ENCODE results near the gene PPP4R2. TPM values are rescaled to one million over a fixed set of nuclear protein-coding genes. Genes with fewer than 3 reads are reported as not detected.

The PPP4R2 gene
- total and polyA plus RNA-seq, 2 of the 8 experiments (the other 6 are each of a cell fraction or from before 2014, with no cell fraction given) = 11.5 to 89.9 TPM

- H2BK5ac ChIP-seq (ENCODE audit: low read depth, low read length) = no peak overlapping the region
- no peaks in the 10 kb centered on the region for H4K20me1 ChIP-seq (replicated peaks in 1 of 2; ENCODE audit: control insufficient read depth in 1 of 2, insufficient read depth in 2 of 2, low read length in 2 of 2)
- H3K18ac ChIP-seq (ENCODE audit: extremely low read depth, low read length) = no peak overlapping the region
- H3K4me3 ChIP-seq (ENCODE audit: extremely low read depth in 1 of 4, insufficient read depth in 2 of 4, low read depth in 3 of 4, low read length in 4 of 4) = no peak overlapping the region
- no peak overlapping the region; the same call in 1 of the 2 replicates for H3K27ac ChIP-seq (ENCODE audit: low read depth, low read length)
- no peak overlapping the region for H2BK20ac ChIP-seq (ENCODE audit: low read length)
- no peak overlapping the region for H3K56ac ChIP-seq (replicated peaks; ENCODE audit: insufficient read length, low read depth, low read length)
- H2BK15ac ChIP-seq (ENCODE audit: low read length) = no peak overlapping the region
- H3K14ac ChIP-seq (ENCODE audit: insufficient read length) = no peak overlapping the region
- H3K9me3 ChIP-seq (ENCODE audit: insufficient read depth in 2 of 2, low read depth in 1 of 2, low read length in 1 of 2) = no peaks in the 10 kb centered on the region
- TF ChIP-seq EZH2 (IDR thresholded peaks at IDR 0.05; ENCODE audit: low read depth, low read length, severe bottlenecking) = no peak
- no peak for TF ChIP-seq GTF2F1 (IDR thresholded peaks at IDR 0.05; ENCODE audit: borderline replicate concordance, low read depth, low read length)
- H3K9ac ChIP-seq (replicated peaks in 1 of 4; ENCODE audit: extremely low read depth in 1 of 4, low read depth in 3 of 4, low read length in 3 of 4) = no peak overlapping the region
- no peak overlapping the region; a peak in 1 of 4 replicates for H3K4me2 ChIP-seq (ENCODE audit: insufficient read depth in 1 of 2, low read depth in 2 of 2, low read length in 2 of 2)
- H2AK5ac ChIP-seq (ENCODE audit: low read depth, low read length) = no peak overlapping the region
- no peaks in the 10 kb centered on the region for H3K27me3 ChIP-seq (replicated peaks in 1 of 4; ENCODE audit: control insufficient read depth in 3 of 4, extremely low read depth in 1 of 4, insufficient read depth in 3 of 4, low read length in 3 of 4)
- H3K4ac ChIP-seq (replicated peaks; ENCODE audit: insufficient read length, low read depth, low read length) = no peak overlapping the region
- 67% methylated on average over 1 of the region's 3 CpGs; no CpG with 5 or more reads in 1 of the 2 experiments for WGBS, 2 experiments (ENCODE audit: extremely low coverage in 1 of 2, insufficient coverage in 1 of 2, insufficient read length in 1 of 2, insufficient replicate concordance in 2 of 2, low coverage in 1 of 2, low lambda C conversion rate in 2 of 2, missing lambda C conversion rate in 1 of 2)
- H3K23me2 ChIP-seq (ENCODE audit: low read depth, low read length) = no peaks in the 10 kb centered on the region
- no peaks in the 10 kb centered on the region; a peak in 1 of 8 replicates for H3K36me3 ChIP-seq (ENCODE audit: control insufficient read depth in 2 of 4, insufficient read depth in 4 of 4, low read length in 3 of 4)
- POLR2A ChIA-PET (ENCODE audit: partially characterized antibody) = interaction anchor here (1.2 kb wide), 1 partner anchor 23 kb away, joined by 5 read pairs; the partner anchor contains the start of gene PPP4R2
- CTCF ChIA-PET (ENCODE audit: partially characterized antibody) = interaction anchor here (1.4 kb wide), 1 partner anchor 10 kb away, joined by 3 read pairs; no protein-coding TSS in a partner anchor
- no peaks in the 10 kb centered on the region; a peak in 1 of 7 replicates for H3K4me1 ChIP-seq (replicated peaks in 1 of 4; ENCODE audit: control insufficient read depth in 3 of 4, insufficient read depth in 4 of 4, low read length in 3 of 4)
- H4K91ac ChIP-seq (replicated peaks; ENCODE audit: insufficient read length, low read length) = no peak overlapping the region
- H2BK12ac ChIP-seq (ENCODE audit: low read depth, low read length) = no peak overlapping the region
- DNase-seq (ENCODE audit: low read depth in 1 of 2, low spot score in 2 of 2) = no peak
- H3K79me1 ChIP-seq (ENCODE audit: low read depth, low read length) = no peaks in the 10 kb centered on the region
- no peak overlapping the region for H4K8ac ChIP-seq (ENCODE audit: extremely low read depth, insufficient read depth, low read length)
- H3K23ac ChIP-seq (ENCODE audit: insufficient read length) = no peak overlapping the region
- no peak overlapping the region for H2AFZ ChIP-seq (ENCODE audit: low read length)
- no peak overlapping the region for H2BK120ac ChIP-seq (replicated peaks; ENCODE audit: low read depth, low read length)
- H3K79me2 ChIP-seq (ENCODE audit: control insufficient read depth in 1 of 2, insufficient read depth in 2 of 2, low read length in 2 of 2) = no peaks in the 10 kb centered on the region
- no peak overlapping the region for H4K5ac ChIP-seq (ENCODE audit: insufficient read length, low read depth, low read length)
- no peak for FAIRE-seq
These were observed 23.9 kb upstream of the PPP4R2 start for GRCh38 chr3:72972706-72973030.

Data from H1 (cell line).